GM18909 (cell line): Measurements from ENCODE around the gene GPX2.
A peak's percentile ranks its signal among the peaks of the same experiment; 100 is the strongest.

Experiments
- ATAC-seq: cut with Tn5 transposase; IDR thresholded peaks from one replicate; pipeline ENCODE4 v1.9.1; 2021; ENCODE audit warnings: mild to moderate bottlenecking; ENCODE audit not compliant: unreplicated experiment, poor library complexity

Gene GPX2

DNA sequence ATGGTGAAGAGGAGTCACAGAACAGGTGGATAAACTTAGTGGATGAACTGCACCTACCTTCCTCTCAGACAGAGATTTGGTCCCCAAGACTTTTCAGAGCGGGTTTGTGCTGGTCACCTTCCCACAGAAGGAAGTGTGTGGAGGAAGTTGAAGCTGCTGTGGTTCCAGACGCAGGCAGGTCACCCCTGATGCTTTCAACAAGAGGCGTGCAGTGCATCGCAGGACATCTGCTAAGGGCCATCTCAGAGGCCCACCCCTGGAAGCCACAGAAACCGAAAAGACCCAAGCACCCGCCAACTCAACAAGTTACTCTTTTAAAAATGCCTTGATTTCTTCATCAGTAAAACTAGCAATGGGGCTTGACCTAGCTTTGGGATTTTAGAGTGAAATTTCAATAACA, 1.0 kb upstream of the GPX2 start:
- no peak for ATAC-seq

DNA sequence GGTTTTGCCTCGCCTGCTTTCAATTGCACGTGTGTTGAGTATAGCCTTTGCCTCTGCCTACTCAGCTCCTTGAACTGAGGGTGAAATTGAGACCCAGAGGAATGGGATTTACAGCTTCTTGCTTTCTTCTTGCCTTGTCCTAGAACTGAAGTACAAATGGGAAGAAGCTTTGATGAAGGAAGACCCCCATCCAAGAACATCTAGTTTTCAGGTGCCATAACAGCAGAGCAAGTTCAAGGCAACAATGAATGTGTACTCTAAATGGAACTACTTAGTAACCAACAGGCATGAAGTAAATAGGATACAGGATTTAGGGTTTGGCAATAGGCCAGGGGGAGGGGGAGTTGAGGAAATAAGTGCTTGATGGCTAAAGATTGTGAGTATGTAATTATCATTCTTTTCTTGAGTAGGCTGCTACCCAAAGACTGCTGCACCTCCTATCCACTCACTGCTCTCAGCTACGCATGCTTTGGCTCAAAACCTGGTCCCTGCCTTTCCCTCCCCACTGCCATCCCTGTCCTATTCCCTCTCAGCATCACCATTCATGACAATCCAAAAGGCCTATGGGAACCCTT, 2.1 kb downstream of the GPX2 start:
- no peak for ATAC-seq

DNA sequence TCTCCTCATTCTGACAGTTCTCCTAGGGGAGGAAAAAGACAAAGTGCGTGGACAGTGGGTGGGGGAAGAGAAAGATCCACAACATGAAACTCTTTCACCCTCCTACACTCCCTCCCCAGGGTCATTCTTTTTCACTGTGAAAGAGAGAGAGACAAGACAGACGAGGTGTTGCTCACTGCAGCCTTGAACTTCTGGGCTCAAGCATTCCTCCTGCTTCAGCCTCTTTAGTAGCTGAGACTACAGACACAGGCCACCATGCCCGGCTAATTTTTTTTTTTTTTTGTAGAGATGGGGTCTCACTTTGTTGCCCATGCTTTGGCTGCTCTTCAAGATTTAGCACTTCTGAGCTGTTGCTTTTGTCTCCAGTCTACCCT, 2.7 kb downstream of the GPX2 start:
- ATAC-seq, result no peak

DNA sequence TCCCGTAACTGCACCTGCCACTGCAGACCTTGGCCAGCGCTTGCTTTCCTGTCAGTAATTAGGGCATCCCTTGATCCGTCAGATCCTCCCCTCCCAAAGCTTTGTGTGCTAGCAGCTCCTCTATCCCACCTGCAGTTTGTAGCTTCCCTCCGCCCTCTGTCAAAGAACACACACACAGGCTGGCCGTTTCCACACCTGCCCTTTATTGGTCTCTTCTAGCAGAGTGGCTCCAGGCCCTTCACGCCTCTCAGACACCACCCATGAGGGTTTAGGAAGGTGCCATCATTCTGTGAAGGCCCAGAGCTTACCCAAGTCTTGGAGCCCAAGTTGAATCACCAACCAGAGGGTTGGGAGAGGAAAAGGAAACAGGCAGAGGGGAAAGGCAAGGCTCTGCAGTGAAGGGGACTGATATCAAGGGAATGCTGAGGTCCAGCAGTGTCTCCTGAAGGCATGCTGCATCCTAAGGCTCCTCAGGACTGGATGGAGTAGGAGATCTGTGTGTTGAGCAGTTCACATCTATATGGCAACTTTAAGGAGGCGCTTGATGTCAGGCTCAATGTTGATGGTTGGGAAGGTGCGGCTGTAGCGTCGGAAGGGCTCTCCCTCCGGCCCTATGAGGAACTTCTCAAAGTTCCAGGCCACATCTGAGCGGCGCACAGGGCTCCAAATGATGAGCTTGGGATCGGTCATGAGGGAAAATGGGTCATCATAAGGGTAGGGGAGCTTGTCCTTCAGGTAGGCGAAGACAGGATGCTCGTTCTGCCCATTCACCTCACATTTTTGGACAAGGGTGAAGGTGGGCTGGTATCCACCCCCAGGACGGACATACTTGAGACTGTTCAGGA, 3.4 kb downstream of the GPX2 start:
- ATAC-seq, result no peak

DNA sequence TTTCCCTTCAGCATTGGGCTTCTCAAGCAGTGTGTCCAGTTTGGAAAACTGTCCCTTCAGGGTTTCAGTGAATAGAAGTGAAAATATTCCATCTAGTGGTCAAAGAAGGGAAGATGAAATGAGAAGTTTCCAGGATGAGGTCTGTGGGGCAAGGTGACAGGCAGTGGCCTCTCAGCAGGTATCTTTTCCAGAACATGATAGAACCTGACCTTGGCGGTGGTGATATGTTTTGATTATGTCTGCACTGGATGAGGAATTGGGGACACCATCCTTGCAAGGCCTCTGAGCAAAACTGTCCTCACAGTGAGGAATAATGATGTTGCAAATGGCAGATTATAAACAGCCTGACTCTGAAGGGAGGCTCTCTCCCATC, 4.7 kb downstream of the GPX2 start:
- ATAC-seq, result no peak

DNA sequence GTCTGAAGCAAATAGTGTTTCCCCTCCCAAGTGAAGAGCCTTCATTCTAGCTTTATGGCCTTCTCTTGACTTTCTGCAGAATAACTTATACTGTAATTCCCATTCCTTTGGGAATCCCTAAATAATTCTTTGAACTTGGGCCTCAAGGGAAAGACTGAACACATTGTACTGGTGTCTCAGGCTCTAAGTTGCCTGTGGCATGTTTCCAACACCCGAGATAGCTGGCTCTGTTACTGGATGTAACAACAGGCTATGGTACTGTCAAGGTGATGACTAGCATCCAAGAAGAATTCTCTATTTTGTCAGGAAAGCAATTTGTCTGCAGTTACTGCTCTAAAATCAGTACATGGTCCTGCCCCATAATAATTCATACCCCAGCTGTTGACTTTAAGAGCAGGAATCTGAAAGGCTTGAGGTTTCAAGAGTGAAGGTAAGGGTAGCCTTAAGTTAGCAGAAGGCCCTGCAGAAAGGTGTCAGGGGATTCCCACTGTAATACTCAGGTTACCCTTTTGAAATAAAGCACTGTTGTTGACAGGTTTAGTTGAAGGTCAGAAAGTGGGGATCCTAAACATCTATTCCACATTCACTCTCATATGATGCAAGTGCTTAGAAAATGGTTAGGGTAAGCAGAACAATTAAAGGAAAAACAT, 5.2 kb downstream of the GPX2 start:
- no peak for ATAC-seq

DNA sequence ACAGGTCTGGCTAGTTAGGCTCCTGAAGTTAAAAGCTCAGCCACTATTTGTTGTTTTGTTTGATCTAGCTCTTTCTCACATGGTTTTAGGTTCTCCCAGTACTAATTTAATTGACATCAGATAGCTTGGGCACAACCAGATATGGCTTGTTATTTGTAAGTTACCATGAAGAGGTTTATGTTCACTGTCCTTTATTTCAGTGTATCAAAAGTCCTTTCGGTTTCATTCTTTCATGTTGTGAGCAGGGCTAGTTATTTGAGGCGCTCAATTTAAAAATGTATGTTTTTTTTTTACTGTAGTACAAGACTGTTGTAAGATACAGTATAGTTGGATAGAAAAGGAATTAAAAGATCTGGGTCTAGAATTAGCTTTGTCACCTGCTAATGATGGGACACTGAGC, 7.0 kb downstream of the GPX2 start:
- no peak for ATAC-seq

DNA sequence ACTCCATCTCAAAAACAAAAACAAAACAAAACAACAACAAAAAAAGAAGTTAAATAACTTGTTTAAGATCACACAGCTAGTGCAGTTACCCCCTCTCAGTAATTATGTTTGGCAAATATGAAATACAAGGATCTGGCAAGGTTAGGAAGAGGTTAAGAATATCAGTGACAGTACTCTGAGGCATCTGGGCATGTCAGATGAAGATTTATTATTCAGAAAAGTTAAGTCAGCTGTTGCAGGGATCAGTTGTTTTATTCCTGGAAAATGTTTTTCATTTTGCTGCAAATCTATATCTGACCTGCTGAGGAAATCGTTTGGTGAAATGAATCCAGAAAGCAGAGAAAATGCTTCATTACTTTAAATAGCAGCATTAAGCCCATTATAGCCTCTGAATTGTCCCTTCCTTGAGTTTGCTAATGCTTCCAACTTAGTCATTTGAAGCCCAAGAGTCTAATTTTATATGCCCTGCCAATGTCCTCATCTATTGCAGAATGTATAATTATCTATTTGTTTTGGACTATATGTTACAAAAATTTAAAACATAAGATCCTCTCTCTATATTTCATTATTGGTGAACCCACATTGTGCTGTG, 8.1 kb downstream of the GPX2 start:
- ATAC-seq, result no peak

DNA sequence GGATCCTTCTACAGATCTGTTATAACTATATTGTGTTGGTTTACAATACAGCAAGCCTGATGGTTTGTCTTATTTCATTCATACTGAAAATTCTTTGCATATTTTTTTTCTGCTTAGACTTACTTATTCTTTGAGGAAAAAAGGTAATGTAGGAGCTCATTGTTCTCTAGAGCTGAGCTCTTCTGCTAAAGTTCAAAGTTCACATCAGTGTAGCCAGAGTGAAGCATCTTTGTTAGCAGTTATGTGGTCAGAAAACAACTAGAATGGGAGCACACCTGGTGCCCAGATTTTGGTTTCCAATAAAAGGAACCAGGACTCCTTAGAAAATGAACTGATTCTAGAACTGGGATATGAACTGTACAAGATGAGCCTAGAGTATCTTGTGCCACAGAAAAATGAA, 10.3 kb downstream of the GPX2 start:
- ATAC-seq, result no peak

DNA sequence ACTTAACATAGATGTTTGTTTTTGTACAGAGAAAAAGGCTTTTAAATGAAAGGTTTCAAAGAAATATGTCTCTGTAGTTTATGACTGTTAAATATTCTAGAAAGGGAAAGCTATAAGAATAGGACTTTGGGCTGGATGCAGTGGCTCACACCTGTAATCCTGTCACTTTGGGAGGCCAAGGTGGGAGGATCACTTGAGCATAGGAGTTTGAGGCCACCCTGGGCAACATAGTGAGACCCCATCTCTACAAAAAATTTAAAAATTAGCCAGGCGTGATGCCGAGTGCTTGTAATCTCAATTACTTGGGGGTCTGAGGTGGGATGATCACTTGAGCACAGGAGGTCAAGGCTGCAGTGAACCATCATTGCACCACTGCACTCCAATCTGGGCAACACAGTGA, 11.4 kb downstream of the GPX2 start:
- ATAC-seq, result no peak

DNA sequence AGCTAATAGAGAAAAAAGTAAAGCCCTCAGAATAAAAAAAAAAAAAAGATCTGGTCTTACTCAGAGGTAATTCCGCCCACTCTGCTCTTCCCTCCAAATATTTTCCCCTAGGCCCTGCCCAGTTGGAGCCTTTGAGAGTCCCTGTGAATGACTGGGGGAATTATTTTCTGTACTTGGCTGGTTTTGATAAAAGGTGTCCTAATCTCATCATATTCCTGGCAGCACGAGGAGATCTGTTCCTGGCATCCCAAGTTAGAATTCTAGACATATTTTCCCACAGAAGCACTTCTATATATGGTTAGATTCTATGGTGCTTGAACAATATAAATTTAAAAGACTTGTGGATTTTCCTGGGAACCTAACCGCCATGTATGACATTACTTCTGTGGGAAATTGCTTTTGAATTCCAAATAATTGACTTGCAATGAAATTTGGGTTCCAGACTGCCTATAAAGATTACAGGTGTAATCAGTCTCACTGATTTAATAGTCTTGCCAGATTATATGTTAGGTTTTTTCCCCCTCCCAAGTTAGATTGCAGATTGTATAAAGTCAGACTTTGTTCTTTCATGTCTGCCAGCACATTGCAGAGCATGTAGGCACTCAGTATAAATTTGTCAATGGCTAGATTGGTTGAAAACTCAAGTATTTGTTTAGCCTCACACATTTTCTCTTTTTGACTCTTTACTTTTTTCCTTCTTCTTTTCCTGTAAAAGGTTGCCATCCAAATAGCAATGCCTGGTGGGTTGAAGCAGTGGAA, 12.3 kb downstream of the GPX2 start:
- no peak for ATAC-seq

DNA sequence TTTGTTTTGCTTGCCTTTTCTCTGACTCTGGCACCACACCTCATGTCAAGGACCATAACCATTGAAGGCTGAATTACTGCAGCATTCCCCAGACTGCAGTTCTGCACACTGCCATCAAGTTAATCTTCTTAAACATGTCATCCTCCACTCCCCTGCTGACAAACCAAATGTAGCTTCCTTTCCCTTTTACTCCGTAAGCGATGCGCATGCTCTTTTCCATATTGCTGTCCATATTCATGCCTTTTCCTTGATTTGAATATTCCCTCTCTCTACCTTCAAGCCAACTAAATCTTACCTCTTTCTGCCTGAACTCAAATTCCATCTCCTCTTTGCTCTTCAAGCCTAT, 13.6 kb downstream of the GPX2 start:
- ATAC-seq, result no peak

DNA sequence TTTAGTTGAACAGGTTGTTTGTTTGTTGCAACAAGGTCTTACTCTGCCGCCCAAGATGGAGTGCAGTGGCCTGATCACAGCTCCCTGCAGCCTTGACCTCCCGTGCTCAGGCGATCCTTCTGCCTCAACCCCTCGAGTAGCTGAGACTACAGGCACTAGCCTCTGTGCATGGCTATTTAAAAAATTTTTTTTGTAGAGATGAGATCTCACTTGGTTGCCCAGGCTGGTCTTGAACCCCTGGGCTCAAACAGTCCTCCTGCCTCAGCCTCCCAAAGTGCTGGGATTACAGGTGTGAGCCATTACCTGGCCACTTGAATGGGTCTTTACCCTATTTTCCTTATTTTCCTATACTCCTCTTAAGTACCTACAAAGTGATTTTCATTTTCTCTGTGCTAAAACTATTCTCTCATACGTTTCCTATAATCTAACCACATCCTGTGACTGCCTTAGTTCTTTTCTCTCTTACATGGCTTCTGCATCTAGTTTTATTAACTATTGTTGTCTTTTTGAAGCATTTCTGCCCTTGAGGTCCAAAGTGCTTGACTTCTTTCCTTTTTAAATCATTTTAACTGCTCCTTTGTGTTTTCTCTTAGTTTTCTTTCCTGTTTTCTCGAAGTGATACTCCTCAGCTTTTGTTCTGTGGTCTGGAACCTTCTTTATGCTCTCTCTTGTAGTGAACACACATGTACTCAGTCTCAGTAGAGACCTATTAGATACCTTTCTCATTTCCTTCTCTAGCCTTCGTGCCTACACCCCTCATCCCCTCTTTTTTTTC, 14.1 kb downstream of the GPX2 start:
- ATAC-seq, result peak; percentile 89

DNA sequence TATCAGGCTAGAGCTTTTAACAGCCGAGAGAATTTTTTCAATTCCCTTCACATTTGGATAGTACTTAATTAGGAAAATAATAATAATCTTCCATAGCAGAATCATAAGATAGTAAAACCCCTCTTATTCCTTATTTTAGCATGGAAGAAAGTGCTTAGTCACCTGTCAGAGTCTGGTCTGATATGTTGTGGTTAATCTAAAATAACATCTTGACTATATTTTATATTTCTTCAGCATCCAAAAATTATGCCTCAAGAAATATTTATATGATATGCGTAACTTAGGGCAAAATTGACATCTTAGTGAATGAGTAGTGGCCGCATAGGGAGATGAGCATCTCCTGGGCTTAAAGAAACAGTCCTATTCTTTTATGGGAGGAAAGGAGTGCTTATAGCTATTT, 15.5 kb downstream of the GPX2 start:
- ATAC-seq, result no peak

DNA sequence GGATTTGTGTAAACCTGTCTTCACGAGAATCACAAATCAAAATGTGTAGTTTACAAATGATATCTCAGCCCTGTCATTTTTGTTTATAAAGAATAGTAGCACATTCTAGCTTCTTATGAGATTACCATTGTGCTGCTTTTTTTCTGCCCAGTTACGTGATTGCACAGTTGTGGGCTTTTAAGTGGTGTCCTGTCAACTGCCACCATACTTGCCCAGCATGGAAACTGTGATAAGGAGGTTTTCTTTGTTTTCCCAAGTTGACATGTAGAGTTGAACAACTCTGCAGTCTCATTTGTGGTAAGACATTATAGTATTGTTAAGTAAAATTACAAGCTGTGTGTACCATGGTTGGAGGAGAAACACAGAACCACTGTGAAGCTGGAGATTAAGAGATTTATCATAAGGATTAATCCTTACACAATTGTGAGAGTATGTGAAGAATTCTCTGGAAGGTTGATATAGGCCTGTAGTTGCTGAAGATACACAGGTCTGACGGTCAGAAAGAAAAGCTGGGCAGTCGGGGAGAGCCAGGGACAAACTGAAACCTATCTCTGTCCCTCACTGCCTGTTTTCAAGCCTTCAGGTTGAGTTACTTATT, 16.0 kb downstream of the GPX2 start:
- ATAC-seq, result no peak

DNA sequence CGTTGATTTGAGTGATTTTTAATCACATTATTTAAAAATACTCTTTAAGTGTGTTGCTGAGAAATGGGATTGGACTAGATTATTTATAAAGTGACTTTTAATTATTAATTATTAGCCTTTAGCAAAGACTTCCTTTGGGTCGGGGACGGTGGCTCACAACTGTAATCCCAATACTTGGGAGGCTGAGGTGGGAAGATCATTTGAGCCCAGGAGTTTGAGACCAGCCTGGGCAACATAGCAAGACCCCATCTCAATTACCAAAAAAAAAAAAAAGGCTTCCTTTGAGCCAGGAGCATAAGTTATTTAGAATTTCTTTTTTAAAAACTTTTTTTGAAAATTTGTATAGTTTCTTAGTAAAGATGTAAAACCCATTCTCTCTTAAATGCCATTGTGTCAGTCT, 19.5 kb downstream of the GPX2 start:
- no peak for ATAC-seq

DNA sequence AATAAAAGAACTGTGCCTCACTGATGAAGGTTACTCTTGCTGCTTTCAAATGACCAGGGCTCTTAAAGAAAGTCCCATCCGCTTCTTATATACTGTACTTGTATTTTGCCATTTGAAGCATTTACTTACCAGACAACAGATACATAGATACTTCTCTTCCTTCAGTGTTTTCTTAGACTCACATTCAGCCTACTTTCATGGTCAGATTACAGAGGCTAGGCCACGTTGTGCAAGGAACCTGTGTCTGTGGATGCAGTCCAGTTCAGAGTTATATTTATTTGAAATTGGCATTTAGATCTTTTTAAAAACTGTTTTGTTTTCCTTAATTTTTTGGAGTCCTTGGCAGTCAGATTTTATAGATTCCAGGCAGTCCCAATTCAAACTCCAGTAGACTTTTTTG, 22.1 kb downstream of the GPX2 start:
- ATAC-seq, result no peak

DNA sequence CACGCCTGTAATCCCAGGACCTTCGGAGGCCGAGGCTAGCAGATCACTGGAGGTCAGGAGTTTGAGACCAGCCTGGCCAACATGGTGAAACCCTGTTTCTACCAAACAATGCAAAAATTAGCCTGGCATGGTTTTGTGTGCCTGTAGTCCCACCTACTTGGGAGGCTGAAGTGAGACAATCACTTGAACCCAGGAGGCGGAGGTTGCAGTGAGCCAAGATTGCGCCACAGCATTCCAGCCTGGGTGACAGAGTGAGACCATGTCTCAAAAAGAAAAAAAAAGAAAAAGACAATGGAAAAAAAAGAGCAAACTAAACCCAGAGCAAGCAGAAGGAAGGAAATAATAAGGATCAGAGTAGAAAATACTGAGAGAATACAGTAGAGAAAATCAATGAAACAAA, 22.9 kb downstream of the GPX2 start:
- ATAC-seq, result no peak

DNA sequence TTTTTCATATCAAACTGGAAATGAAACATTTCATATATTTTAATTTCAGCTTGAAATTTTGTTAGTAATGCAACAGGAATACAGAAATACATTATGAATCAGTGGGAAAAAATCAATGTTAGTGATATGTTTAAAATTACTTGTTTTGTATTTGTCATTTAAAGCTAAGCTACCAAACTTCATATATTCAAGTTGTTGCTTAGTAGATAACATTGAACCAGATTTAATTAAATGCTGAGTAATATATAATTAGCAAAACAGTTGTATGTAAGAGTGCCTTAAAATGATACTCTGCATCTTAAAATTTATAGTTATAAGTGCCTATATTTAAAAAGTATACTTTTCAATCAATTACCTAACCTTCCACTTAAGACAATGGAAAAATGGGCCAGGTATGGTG, 23.3 kb downstream of the GPX2 start:
- no peak for ATAC-seq

DNA sequence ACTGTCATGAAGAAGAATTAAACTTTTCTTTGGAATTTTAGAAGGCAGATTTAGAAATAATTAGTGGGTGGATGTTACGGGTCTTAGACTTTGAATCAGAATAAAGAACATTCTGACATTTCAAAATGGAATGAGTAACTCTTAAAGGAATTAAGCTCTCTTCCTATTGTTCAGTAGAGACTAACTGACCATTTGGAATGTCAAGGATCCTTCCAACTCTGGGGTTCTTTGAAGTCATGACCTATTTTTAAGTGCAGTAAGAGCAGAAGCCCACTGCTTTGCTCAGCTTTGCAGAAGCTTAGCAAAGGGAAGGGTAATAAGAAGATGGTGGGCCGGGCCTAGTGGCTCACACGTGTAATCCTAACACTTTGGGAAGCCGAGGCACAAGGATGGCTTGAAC, 24.3 kb downstream of the GPX2 start:
- ATAC-seq, result no peak
